GM19193 (cell line): Measurements from ENCODE around the gene ROCK1.

ENCODE experiments used
- POLR2A ChIP-seq: IDR thresholded peaks from 4 replicates; pipeline ENCODE4 v1.6.1; 2011; ENCODE audit not compliant: insufficient read depth, insufficient read length; ENCODE audit errors: extremely low read depth

The ROCK1 gene

GRCh38 chr18:21040466-21040865, 71.1 kb downstream of the ROCK1 start:
- TF ChIP-seq POLR2A: no peak

DNA sequence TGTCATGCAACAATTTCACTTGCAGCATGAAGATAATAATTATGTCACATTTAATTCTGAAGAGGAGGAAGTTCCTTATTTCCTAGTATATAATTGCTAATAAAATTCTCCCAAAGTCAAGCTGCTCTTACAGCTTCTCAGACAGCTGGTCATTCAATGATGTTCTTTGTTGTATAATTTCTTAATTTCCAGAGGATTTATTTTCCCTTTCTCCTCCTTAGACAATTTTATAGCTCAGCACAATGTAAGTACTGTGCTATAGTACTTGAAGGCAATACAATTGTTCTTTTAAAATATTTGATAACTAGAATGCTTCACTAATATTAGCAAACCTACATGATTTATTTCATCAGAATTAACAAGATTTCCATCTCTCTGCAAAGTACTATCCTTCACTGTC, 73.4 kb downstream of the ROCK1 start:
- TF ChIP-seq POLR2A: no peak

- no peak for TF ChIP-seq POLR2A
Observed at GRCh38 chr18:21031845-21032244, 79.8 kb downstream of the ROCK1 start.

GRCh38 chr18:21012308-21012707, 99.3 kb downstream of the ROCK1 start:
- TF ChIP-seq POLR2A: no peak

GRCh38 chr18:21004726-21005125, 106.9 kb downstream of the ROCK1 start:
- TF ChIP-seq POLR2A: no peak

DNA sequence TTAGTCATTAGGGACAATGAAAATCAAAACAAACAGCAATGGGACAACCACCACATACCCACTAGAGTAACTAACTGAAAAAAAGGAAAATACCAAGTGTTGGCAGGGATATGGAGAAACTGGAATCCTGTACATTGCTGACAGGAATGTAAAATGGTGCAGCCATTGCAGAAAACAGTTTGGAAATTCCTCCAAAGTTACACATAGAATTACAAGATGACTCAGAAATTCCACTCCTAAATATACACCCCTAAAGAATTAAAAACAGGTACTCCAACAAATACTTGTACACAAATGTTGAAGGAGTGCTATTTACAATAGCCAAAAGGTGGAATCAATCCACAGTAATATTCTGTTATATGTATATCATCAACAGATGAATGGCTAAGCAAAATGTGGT, 110.9 kb downstream of the ROCK1 start:
- TF ChIP-seq POLR2A: no peak

DNA sequence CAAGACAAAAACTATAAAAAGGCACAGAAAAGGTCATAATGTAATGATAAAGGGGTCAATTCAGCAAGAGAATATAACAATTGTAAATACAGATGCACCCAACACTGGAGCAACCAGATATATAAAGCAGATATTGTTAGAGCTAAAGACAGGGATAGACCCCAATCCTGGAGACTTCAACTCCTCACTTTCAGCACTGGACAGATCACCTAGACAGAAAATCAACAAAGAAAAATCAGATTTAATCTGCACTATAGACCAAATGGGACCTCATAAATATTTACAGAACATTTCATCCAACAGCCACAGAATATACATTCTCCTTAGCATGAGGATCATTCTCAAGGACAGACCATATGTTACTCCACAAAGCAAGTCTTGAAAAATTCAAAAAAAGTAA, 114.2 kb downstream of the ROCK1 start:
- no peak for TF ChIP-seq POLR2A

DNA sequence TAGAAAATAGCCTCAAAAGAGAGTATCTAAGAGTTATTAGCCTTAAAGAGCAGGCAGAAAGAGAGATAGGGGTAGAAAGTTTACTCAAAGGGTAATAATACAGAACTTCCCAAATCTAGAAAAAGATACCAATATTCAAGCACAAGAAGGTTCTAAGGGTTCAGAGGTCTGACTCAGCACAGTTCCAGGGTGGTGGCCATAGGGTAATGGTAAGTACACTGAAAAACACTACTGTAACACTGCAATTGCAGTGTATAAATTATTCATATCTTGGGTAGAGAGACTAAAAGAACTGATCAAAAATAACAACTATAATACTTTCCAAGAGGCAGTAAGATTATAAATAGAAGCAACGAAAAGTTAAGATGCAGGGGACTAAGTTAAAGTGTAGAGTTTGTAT, 115.2 kb downstream of the ROCK1 start:
- TF ChIP-seq POLR2A: no peak

GRCh38 chr18:20988726-20989125, 122.9 kb downstream of the ROCK1 start:
- no peak for TF ChIP-seq POLR2A

DNA sequence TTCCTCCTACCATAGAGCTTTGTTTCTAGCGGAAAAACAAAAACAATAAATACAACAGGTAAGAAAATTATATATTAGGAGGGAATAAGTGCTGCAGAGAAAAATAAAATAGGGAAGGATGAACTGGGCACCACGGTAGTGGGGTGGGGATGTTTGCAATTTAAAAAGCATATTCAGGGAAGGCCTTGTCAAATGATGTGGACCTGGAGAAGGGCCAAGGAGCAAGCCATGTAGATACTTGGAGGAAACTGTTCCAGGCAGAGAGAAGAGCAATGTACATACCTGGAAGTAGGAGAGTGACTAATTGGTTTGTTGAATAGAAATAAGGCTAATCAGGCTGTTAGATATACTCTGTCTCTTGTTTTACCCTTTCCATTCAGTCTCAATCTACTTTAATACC, 136.5 kb downstream of the ROCK1 start:
- TF ChIP-seq POLR2A: no peak

DNA sequence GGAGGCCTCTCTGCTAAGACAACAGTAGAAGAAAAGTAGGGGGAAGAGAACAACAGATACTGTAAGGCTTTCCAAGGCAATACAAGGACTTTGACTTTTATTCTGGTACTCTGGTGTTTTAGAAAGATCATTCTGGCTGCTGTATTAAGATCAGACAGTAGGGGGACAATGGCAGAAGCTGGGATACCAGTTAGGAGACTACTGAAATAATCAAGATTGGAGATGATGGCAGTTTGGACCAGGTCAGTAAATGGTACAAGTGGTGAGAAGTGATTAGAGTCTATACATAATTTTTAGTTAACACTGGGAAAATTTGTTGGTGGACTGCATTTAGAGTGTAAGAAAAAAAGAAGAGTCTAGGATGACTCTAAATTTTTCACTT, 139.7 kb downstream of the ROCK1 start:
- TF ChIP-seq POLR2A: no peak

DNA sequence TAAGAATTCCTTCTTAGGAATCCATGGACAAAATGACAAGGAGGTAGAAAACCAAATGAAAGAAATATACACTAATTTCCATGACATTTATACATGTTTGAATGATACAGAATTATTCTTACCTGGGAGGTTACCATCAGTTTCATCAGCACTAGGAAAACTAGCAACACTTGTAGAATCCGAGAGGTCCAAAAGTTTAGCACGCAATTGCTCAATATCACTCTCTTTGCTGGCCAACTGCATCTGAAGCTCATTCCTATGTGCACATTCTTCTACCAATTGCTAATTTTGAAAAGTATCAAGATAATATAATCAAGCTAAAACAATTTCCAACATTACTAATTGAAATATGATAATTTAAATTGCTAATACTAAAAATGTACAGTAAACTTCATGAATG, 144.8 kb downstream of the ROCK1 start:
- no peak for TF ChIP-seq POLR2A

DNA sequence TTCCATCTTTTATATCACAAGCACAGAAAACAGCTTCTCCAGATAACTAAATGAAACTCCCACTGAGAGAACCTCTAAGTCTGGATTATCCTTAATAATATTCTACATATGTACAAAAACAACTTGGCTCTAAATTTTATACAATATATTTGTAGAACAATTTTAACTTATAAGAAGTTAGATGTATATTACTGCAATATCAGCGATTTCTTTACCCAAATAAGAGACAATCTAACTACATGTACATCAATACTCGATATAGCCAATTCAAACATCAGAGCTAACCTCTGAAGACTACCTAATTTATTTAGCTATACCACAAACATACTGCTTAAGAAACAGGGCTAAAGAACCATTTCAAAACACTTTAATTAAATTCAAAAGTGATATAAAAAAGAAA, 148.6 kb downstream of the ROCK1 start:
- no peak for TF ChIP-seq POLR2A

DNA sequence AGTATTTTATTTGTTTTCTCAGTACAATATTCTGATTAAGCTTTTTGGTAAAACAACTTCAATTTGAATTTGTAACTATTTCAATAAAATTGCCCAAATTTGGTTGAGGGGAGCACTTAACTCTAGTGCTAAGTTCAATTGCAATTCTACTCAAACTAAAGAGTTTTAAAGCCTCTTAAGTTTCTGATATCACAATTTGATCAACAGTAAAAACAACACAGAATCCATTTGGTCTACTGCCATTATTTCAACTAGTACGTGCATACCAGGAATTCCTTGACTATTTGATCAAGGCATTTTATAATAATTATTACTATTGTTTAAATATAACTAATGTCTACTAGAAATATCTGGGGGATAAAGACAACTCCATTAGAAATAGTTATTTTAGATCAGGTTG, 150.9 kb downstream of the ROCK1 start:
- TF ChIP-seq POLR2A: no peak
